GM21825 (cell line): Measurements from ENCODE around the gene TXNDC15.
"Not testable (repeated sequence)": the region's sequence is repeated elsewhere in the genome, so short reads cannot be mapped to it uniquely, and the experiment has no call there.

Experiments used
- ATAC-seq: cut with Tn5 transposase; IDR thresholded peaks from one replicate; pipeline ENCODE4 v1.9.1; 2021; ENCODE audit warnings: mild to moderate bottlenecking, moderate library complexity; ENCODE audit not compliant: unreplicated experiment

Gene TXNDC15

GRCh38 chr5:134873987-134874830, at the start of gene TXNDC15:
Gene TXNDC15 (plus strand): TSS chr5:134874371. CDS start chr5:134874428, 57 bp downstream.
- ATAC-seq = peak; percentile 78

- no peak for ATAC-seq
Measured at GRCh38 chr5:134824681-134825080, 49.5 kb upstream of the TXNDC15 start.

- no peak for ATAC-seq
Measured at GRCh38 chr5:134825212-134825611, 49.0 kb upstream of the TXNDC15 start.

- ATAC-seq = no peak
Measured at GRCh38 chr5:134833340-134834032, 40.7 kb upstream of the TXNDC15 start.

- no peak for ATAC-seq
Measured at GRCh38 chr5:134835623-134836022, 38.5 kb upstream of the TXNDC15 start.

GRCh38 chr5:134837530-134838181, 36.5 kb upstream of the TXNDC15 start:
- ATAC-seq = no peak

- ATAC-seq = not testable (repeated sequence)
Measured at GRCh38 chr5:134838361-134838760, 35.8 kb upstream of the TXNDC15 start.

- no peak for ATAC-seq
Measured at GRCh38 chr5:134840811-134841210, 33.4 kb upstream of the TXNDC15 start.

- no peak for ATAC-seq
Measured at GRCh38 chr5:134844252-134844651, 29.9 kb upstream of the TXNDC15 start.

- no peak for ATAC-seq
Measured at GRCh38 chr5:134845335-134845851, 28.8 kb upstream of the TXNDC15 start.

- peak; percentile 95 for ATAC-seq
Measured at GRCh38 chr5:134845852-134846640, 28.1 kb upstream of the TXNDC15 start, which contains the start of gene C5orf24. Gene C5orf24 (plus strand): TSS chr5:134845968. CDS start chr5:134854901, 8,933 bp downstream.

- no peak for ATAC-seq
Measured at GRCh38 chr5:134846641-134846960, 27.6 kb upstream of the TXNDC15 start.

GRCh38 chr5:134849434-134849933, 24.7 kb upstream of the TXNDC15 start:
- ATAC-seq = not testable (repeated sequence)

GRCh38 chr5:134851307-134851923, 22.8 kb upstream of the TXNDC15 start:
- no peak for ATAC-seq

- not testable (repeated sequence) for ATAC-seq
Measured at GRCh38 chr5:134856465-134856864, 17.7 kb upstream of the TXNDC15 start.

GRCh38 chr5:134857401-134857800, 16.8 kb upstream of the TXNDC15 start:
- no peak for ATAC-seq

- no peak for ATAC-seq
Measured at GRCh38 chr5:134864707-134865106, 9.5 kb upstream of the TXNDC15 start.

GRCh38 chr5:134873494-134873893, 677 bp upstream of the TXNDC15 start:
- ATAC-seq = no peak

GRCh38 chr5:134874831-134875655, 872 bp downstream of the TXNDC15 start:
- no peak for ATAC-seq
